H9 (cell line): ENCODE results near the gene MRTFA. TPM values are rescaled to one million over a fixed set of nuclear protein-coding genes. Genes with fewer than 3 reads are reported as not detected.
"Not testable (repeated sequence)": the region's sequence is repeated elsewhere in the genome, so short reads cannot be mapped to it uniquely, and the experiment has no call there.

Experiments
- DNase-seq: peaks from one replicate; pipeline ENCODE4 v3.0.0-alpha.2; 2017
- H2AFZ ChIP-seq: one replicate; pipeline ENCODE4 v1.6.1; 2013; ENCODE audit warnings: mild to moderate bottlenecking, low read length, control low read depth, moderate library complexity
- H2AK5ac ChIP-seq: 2 replicates; pipeline ENCODE4 v1.6.1; 2013; ENCODE audit warnings: low read length, control low read depth, mixed read lengths; ENCODE audit not compliant: insufficient read length
- H2BK120ac ChIP-seq: one replicate; pipeline ENCODE4 v1.6.1; 2013; ENCODE audit warnings: low read depth, mild to moderate bottlenecking, low read length, control low read depth, inconsistent platforms; ENCODE audit not compliant: poor library complexity, severe bottlenecking
- H2BK12ac ChIP-seq: 2 replicates; pipeline ENCODE4 v1.6.1; 2013; ENCODE audit warnings: low read length, control low read depth, mixed read lengths, low read depth; ENCODE audit not compliant: insufficient read length
- H2BK15ac ChIP-seq: 2 replicates; pipeline ENCODE4 v1.6.1; 2013; ENCODE audit warnings: low read depth, low read length, control low read depth
- H2BK20ac ChIP-seq: one replicate; pipeline ENCODE4 v1.6.1; 2013; ENCODE audit warnings: low read depth, mild to moderate bottlenecking, low read length, control low read depth, inconsistent platforms; ENCODE audit not compliant: poor library complexity, severe bottlenecking
- H2BK5ac ChIP-seq: 2 replicates; pipeline ENCODE4 v1.6.1; 2013; ENCODE audit warnings: low read length, control low read depth, mixed read lengths; ENCODE audit not compliant: insufficient read length
- H3K14ac ChIP-seq: 2 replicates; pipeline ENCODE4 v1.6.1; 2013; ENCODE audit warnings: low read length, control low read depth; ENCODE audit not compliant: insufficient read depth
- H3K18ac ChIP-seq: 2 replicates; pipeline ENCODE4 v1.6.1; 2013; ENCODE audit warnings: low read depth, mild to moderate bottlenecking, mixed read lengths, low read length, control low read depth; ENCODE audit not compliant: insufficient read length
- H3K23ac ChIP-seq: 2 replicates; pipeline ENCODE4 v1.6.1; 2013; ENCODE audit warnings: low read length, control low read depth, mixed read lengths, low read depth; ENCODE audit not compliant: insufficient read length
- H3K23me2 ChIP-seq: 2 replicates; pipeline ENCODE4 v1.6.1; 2013; ENCODE audit warnings: low read depth, mild to moderate bottlenecking, mixed read lengths, low read length, control low read depth; ENCODE audit not compliant: insufficient read length, poor library complexity, severe bottlenecking
- H3K27ac ChIP-seq: 2 replicates; pipeline ENCODE4 v1.5.1; 2013; ENCODE audit warnings: low read length, control low read depth, mixed read lengths, low read depth; ENCODE audit not compliant: insufficient read length
- H3K27me3 ChIP-seq: 2 replicates; pipeline ENCODE4 v1.6.1; 2013; ENCODE audit warnings: low read length, control low read depth, inconsistent platforms; ENCODE audit not compliant: insufficient read depth
- H3K4ac ChIP-seq: 2 replicates; pipeline ENCODE4 v1.6.1; 2013; ENCODE audit warnings: low read depth, mild to moderate bottlenecking, control low read depth, inconsistent platforms, low read length, moderate library complexity
- H3K4me1 ChIP-seq: 2 replicates; pipeline ENCODE4 v1.6.1; 2013; ENCODE audit warnings: low read length, control low read depth, inconsistent platforms; ENCODE audit not compliant: insufficient read depth
- H3K4me2 ChIP-seq: 2 replicates; pipeline ENCODE4 v1.6.1; 2013; ENCODE audit warnings: low read length, control low read depth, mixed read lengths; ENCODE audit not compliant: insufficient read length, insufficient read depth
- H3K56ac ChIP-seq: 2 replicates; pipeline ENCODE4 v1.6.1; 2013; ENCODE audit warnings: low read depth, mild to moderate bottlenecking, mixed read lengths, low read length, control low read depth; ENCODE audit not compliant: insufficient read length
- H3K79me1 ChIP-seq: 2 replicates; pipeline ENCODE4 v1.6.1; 2013; ENCODE audit warnings: low read depth, mild to moderate bottlenecking, moderate library complexity, low read length, control low read depth, inconsistent platforms; ENCODE audit not compliant: insufficient read depth, poor library complexity, severe bottlenecking
- H3K79me2 ChIP-seq: 2 replicates; pipeline ENCODE4 v1.6.1; 2013; ENCODE audit warnings: low read length, control low read depth, inconsistent platforms; ENCODE audit not compliant: insufficient read depth
- H3K9ac ChIP-seq: 2 replicates; pipeline ENCODE4 v1.6.1; 2013; ENCODE audit warnings: low read length, control low read depth, mixed read lengths; ENCODE audit not compliant: insufficient read length; ENCODE audit errors: extremely low read depth
- H3K9me3 ChIP-seq: one replicate; pipeline ENCODE4 v1.6.1; 2013; ENCODE audit warnings: low read depth, low read length, inconsistent platforms; ENCODE audit not compliant: control insufficient read depth
- H3T11ph ChIP-seq: one replicate; pipeline ENCODE4 v1.6.1; 2013; ENCODE audit warnings: mild to moderate bottlenecking, low read length, control low read depth, inconsistent platforms
- H4K20me1 ChIP-seq: one replicate; pipeline ENCODE4 v1.6.1; 2013; ENCODE audit not compliant: control insufficient read depth, insufficient read length, insufficient read depth
- H4K5ac ChIP-seq: 2 replicates; pipeline ENCODE4 v1.6.1; 2013; ENCODE audit warnings: low read depth, mild to moderate bottlenecking, mixed read lengths, low read length, control low read depth; ENCODE audit not compliant: insufficient read length
- H4K8ac ChIP-seq: replicated peaks from 2 replicates; pipeline ENCODE4 v1.6.1; 2013; ENCODE audit warnings: low read length, control low read depth, mixed read lengths, low read depth; ENCODE audit not compliant: insufficient read length
- H4K91ac ChIP-seq: 2 replicates; pipeline ENCODE4 v1.6.1; 2013; ENCODE audit warnings: low read depth, mild to moderate bottlenecking, moderate library complexity, mixed read lengths, low read length, control low read depth; ENCODE audit not compliant: insufficient read length
- H3K27ac Mint-ChIP-seq, 3 experiments: 2 replicates in 2 of 3; 3 replicates in 1 of 3; pipeline ENCODE4 v1.8.0; 2020 to 2021; ENCODE audit warnings: mixed read lengths in 3 of 3, mild to moderate bottlenecking in 1 of 3, moderate library complexity in 1 of 3
- H3K27me3 Mint-ChIP-seq: 2 replicates; pipeline ENCODE4 v1.8.0; 2021; ENCODE audit warnings: low read depth, mild to moderate bottlenecking, moderate library complexity, mixed read lengths
- H3K36me3 Mint-ChIP-seq, 3 experiments: 2 replicates in 2 of 3; 3 replicates in 1 of 3; pipeline ENCODE4 v1.8.0; 2020 to 2021; ENCODE audit warnings: low read depth in 3 of 3, mixed read lengths in 3 of 3; ENCODE audit not compliant: insufficient read depth in 1 of 3
- H3K4me1 Mint-ChIP-seq, 2 experiments: 2 replicates each; pipeline ENCODE4 v1.8.0; 2020; ENCODE audit warnings: mixed read lengths in 2 of 2
- H3K4me3 Mint-ChIP-seq, 2 experiments: 2 replicates in 1 of 2; 3 replicates in 1 of 2; pipeline ENCODE4 v1.8.0; 2020 to 2021; ENCODE audit warnings: mild to moderate bottlenecking in 2 of 2, mixed read lengths in 2 of 2, moderate library complexity in 1 of 2
- H3K9me3 Mint-ChIP-seq, 2 experiments: 2 replicates in 1 of 2; 3 replicates in 1 of 2; pipeline ENCODE4 v1.8.0; 2020; ENCODE audit warnings: mild to moderate bottlenecking in 2 of 2, mixed read lengths in 2 of 2, moderate library complexity in 1 of 2
- WGBS: extraction: QIAGEN DNeasy Blood & Tissue Kit; methylation state at CpG from one replicate; pipeline ENCODE4 v1.1.7; 2013; ENCODE audit warnings: missing lambda C conversion rate, low lambda C conversion rate, mixed read lengths; ENCODE audit not compliant: insufficient read length; ENCODE audit errors: extremely low coverage; 5-methylcytosine and 5-hydroxymethylcytosine counted together
- total RNA-seq: library from RNA; stranded (reverse); gene quantifications from 2 replicates; pipeline ENCODE4 v1.2.1, GENCODE V29; 2021
- TF ChIP-seq, protein P1 (sequence below): fragments of 200-600 bp; sonication (generic); conservative IDR thresholded peaks from 3 replicates; pipeline ENCODE4 v1.8.0; 2021; ENCODE audit warnings: antibody characterized with exemption, mild to moderate bottlenecking

MRTFA gene
- total RNA-seq, 1 experiment from 2014 or later: 38.1 TPM

DNA sequence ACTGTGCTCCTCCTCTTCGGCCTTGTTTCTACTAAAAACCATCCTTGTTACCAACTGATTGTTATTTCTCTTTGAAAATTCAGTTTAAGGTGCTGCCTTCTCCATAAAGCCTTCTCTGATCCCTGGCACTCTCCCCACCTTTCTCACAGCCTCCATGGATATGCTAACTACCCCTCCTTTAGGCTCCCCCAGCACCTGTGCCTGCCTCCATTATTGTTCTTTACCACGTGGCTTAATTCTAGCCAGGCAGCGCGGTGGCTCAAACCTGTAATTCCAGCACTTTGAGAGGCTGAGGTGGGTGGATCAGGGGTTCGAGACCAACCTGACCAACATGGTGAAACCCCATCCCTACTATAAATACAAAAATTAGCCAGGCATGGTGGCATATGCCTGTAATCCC is 96.3 kb downstream of the MRTFA start:
- Histone ChIP-seq H3K79me1 (no peaks in the 10 kb centered on the region), H3K23ac (no peak overlapping the region), H4K5ac (no peak overlapping the region), H2BK20ac (no peak overlapping the region), H3K18ac (no peak overlapping the region), H4K91ac (no peak overlapping the region), H3T11ph (no peak overlapping the region), H3K56ac (no peak overlapping the region), H2AFZ (no peak overlapping the region), H2BK5ac (no peak overlapping the region), H3K79me2 (no peaks in the 10 kb centered on the region), H3K27me3 (no peaks in the 10 kb centered on the region), H3K9me3 (no peaks in the 10 kb centered on the region), H2BK15ac (no peak overlapping the region), H3K27ac (no peak overlapping the region), H3K4me1 (no peaks in the 10 kb centered on the region; the same call in none of the 2 replicates), H2BK120ac (no peak overlapping the region), H3K9ac (no peak overlapping the region), H4K20me1 (no peaks in the 10 kb centered on the region), H4K8ac (no peak overlapping the region), H3K4me2 (no peak overlapping the region), H3K4ac (no peak overlapping the region), H2BK12ac (no peak overlapping the region), H2AK5ac (no peak overlapping the region), H3K14ac (no peak overlapping the region), H3K23me2 (no peaks in the 10 kb centered on the region)
- DNase-seq: peak; percentile 39
- TF ChIP-seq, protein P1, sequence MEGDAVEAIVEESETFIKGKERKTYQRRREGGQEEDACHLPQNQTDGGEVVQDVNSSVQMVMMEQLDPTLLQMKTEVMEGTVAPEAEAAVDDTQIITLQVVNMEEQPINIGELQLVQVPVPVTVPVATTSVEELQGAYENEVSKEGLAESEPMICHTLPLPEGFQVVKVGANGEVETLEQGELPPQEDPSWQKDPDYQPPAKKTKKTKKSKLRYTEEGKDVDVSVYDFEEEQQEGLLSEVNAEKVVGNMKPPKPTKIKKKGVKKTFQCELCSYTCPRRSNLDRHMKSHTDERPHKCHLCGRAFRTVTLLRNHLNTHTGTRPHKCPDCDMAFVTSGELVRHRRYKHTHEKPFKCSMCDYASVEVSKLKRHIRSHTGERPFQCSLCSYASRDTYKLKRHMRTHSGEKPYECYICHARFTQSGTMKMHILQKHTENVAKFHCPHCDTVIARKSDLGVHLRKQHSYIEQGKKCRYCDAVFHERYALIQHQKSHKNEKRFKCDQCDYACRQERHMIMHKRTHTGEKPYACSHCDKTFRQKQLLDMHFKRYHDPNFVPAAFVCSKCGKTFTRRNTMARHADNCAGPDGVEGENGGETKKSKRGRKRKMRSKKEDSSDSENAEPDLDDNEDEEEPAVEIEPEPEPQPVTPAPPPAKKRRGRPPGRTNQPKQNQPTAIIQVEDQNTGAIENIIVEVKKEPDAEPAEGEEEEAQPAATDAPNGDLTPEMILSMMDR: no peak
- no CpG with 5 or more reads among the region's 5 CpGs for WGBS
- Mint-ChIP-seq H3K9me3 (peaks cover 13% of the 10 kb centered on the region in 2 experiments), H3K27me3 (no peaks in the 10 kb centered on the region), H3K27ac (peak overlapping the region; percentile 25 to 94 (median 75); a peak in 6 of 7 replicates), H3K4me1 (peaks cover 14 to 27% of the 10 kb centered on the region in 2 experiments), H3K36me3 (peaks cover 6 to 11% (median 9%) of the 10 kb centered on the region in 3 experiments), H3K4me3 (no peak overlapping the region)

DNA sequence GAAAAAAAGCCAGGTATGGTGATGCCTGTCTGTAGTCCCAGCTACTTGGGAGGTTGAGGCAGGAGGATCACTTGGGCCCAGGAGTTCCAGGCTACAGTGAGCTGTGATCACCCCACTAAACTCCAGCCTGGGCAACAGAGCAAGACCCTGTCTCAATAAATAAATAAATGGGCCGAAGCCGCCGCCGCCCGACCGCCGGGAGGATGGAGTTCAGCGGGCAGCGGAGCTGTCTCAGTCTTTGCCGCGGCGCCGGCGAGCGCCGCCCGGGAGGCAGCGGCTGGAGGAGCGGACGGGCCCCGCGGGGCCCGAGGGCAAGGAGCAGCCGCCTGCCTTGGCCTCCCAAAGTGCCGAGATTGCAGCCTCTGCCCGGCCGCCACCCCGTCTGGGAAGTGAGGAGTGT is 100.4 kb downstream of the MRTFA start:
- not testable (repeated sequence) for H3K27ac Mint-ChIP-seq, H2BK5ac ChIP-seq, H2BK20ac ChIP-seq, H3K27me3 ChIP-seq, H4K8ac ChIP-seq, H3K27me3 Mint-ChIP-seq, DNase-seq, H2BK120ac ChIP-seq, H2BK15ac ChIP-seq, H3K23me2 ChIP-seq, H3K4ac ChIP-seq, H3K27ac ChIP-seq, H2AFZ ChIP-seq, H3K9me3 ChIP-seq, H4K91ac ChIP-seq, H3K4me1 ChIP-seq, H2BK12ac ChIP-seq, H3K23ac ChIP-seq, H3K4me2 ChIP-seq, H3K79me1 ChIP-seq, H4K5ac ChIP-seq, H4K20me1 ChIP-seq, H3T11ph ChIP-seq, H3K79me2 ChIP-seq, H3K14ac ChIP-seq, H3K4me3 Mint-ChIP-seq, H3K56ac ChIP-seq, H2AK5ac ChIP-seq, H3K9ac ChIP-seq, H3K18ac ChIP-seq
- peaks cover 8 to 13% (median 11%) of the 10 kb centered on the region in 3 experiments for H3K36me3 Mint-ChIP-seq
- peaks cover 17 to 18% of the 10 kb centered on the region in 2 experiments for H3K9me3 Mint-ChIP-seq
- WGBS: no CpG with 5 or more reads among the region's 28 CpGs
- H3K4me1 Mint-ChIP-seq: peaks cover 33 to 46% of the 10 kb centered on the region in 2 experiments
